RPMI7951 (cell line): ENCODE results near the gene EGFLAM. TPM values are rescaled to one million over a fixed set of nuclear protein-coding genes. Genes with fewer than 3 reads are reported as not detected.

Experiments
- DNase-seq: peaks from one replicate; pipeline ENCODE4 v3.0.0-alpha.2; 2012; ENCODE audit warnings: low read depth
- total RNA-seq: library from RNA; depleted of rRNA; stranded (reverse); fragments of >200 nt; shearing (Covaris generic); gene quantifications from 2 replicates; pipeline ENCODE4 v1.2.3, GENCODE V29; 2014; rRNA removed

EGFLAM gene
- total RNA-seq, result 0.12 and 1.3 TPM in 2 replicates

DNA sequence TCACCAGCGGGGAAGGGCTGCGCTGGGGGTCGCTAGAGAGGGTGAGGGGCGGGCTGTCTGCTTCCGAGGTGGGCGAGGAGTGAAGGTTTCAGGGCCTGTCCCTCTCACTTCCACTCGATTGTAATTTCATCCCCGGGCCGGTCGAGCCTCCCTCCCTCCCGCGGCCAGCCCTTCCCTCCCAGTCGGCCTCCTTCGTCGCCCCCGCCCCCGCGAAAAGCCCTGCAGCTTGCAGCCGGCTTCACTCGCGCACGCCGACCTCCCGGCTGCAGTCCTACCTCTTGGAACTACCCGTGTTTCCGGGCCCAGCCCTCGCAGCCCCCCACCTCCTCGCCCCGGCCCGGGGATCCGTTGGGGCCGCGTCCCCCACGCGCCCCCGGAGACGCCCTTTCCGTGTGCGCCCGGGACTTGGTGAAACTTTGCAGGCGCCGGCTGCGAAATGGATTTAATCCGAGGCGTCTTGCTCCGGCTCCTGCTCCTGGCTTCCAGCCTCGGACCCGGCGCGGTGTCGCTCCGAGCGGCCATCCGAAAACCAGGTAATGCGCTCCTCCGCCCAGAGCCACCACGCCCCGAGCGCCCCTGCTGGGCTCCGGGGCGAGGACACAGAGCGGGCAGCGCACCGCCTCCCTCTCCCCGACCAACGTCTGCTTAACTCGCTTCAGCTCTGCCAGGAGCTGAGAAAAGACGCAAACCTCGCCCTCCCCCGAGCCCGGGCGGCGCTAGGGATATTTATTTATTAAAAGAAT is at the start of gene EGFLAM:
Gene EGFLAM, plus strand, starts transcription at position 241 of the 743 bp plus-strand sequence. Its CDS starts 196 bp downstream, at position 437.
- no peak for DNase-seq

DNA sequence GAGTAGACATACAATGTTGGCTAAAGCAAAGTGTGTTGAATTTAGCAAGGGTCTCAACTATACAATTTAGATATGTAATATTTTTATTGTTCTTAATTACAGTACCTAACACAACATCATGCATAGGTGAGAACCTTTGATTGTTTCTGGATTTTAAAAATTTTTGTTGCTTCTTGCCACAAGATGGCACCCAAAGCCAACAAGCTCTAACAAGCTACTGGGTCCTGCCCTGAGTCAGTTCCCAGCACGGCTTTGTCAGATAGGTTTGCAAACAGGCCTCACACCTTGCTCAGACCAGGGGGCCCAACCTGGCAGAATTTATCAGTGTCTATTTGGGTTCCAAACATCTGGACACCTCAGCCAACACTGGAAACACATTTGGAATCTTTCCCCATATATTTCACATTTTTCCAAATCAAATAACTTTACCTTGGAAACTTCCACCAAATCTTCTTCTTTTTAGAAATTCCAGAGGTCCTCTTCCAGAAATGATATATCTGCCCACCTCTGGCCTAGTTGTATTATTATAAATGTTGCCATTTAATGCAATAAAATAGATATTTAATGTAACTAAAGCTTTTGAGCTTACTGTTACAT is 49.5 kb upstream of the EGFLAM start:
- peak; percentile 24 for DNase-seq

DNA sequence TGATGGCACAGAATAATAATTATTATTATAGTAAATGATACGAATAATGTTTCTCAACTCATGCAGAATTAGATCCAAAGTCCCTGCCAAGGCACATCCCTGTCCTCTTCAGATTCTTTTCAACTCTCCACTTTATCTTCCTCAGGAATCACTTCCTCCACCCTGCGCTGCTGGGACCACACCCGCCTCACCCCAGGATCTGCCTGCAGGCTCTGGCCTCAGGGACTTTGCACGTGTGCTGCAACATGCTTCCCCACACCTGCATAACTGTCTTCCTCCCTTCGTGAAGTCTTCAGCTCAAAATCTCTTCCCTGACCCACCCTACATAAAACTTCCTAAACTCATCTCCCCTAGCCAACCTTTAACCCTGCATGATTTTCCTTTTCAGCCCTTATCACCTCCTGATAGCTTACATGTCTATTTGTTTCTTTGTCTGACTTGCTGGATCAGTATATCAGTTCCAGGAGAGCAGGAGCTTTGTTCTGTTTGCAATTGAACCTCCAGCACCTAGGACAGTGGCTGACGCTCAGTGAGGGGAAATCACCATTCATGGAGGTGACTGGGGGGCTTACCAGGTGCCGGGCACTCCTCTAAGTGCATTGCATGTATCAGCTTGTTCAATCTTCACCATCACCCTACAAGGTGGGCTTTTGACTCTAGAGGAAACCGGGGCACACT is 47.5 kb upstream of the EGFLAM start:
- no peak for DNase-seq

DNA sequence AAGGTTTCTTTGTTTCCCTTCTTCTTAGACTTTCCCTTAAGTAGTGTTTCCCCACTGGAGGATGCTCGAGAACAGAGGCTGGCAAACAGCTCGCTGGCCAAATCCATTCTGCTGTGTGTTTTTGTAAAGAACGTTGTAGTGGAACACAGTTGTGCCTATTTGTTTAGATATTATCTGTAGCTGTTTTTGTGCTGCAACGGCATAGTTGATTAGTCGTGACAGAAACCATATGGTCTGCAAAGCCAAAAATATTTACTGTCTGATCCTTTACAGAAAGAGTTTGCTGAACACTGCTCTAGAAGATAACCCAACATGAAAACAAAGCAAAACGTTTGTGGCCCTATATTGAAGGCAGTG is 47.0 kb upstream of the EGFLAM start:
- DNase-seq, result no peak

DNA sequence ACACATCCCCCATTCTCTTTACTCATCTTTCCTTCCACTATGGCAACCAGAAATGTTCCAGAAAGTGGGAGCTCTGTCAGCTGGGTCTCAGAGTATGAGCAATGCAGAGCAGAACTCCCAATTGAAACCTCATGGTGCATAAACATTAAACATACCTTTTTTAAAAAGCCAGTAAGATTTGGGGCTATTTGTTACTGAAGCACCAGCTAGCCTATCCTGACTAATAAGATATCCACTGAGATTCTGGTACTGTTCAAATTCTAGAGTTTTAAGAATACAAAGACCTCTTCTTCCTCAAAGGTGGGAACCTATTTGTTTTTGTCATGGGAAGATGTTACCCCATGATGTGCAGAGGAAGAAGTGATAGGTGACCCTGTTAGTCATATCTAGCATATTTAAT is 46.1 kb upstream of the EGFLAM start:
- DNase-seq, result no peak

DNA sequence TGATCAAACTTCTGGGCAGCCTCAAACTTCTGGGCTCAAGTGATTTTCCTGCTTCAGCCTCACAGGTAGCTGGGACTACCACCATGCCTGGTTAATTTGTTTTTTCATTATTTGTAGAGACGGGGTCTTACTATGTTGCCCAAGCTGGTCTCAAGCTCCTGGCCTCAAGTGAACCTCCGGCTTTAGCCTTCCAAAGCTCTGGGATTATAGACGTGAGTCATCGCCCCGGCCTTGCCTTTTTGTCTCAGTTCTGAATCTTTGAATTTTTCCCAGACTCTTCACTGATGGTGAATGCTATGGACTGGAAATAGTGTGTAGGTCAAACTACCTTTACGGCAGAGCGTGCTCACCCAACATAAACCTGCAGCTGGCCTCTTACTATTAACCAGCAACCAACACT is 32.3 kb upstream of the EGFLAM start:
- no peak for DNase-seq

DNA sequence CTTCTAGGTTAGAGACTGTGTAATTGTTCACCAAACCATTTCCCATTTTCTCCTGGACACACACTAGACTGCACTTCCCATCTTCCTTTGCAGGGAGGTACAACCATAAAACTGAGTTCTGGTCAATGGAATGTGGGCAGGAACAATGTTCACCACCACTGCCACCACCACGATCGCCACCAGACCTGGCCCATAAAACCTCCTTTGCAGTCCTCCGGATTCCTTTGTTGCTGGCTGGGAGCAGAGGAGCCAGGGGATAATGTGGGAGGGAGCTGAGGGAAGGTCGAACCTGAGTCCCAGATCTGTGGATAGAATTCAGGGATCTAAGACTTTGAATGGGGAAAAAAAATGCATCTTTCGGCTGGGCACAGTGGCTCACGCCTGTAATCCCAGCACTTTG is 29.4 kb upstream of the EGFLAM start:
- no peak for DNase-seq

DNA sequence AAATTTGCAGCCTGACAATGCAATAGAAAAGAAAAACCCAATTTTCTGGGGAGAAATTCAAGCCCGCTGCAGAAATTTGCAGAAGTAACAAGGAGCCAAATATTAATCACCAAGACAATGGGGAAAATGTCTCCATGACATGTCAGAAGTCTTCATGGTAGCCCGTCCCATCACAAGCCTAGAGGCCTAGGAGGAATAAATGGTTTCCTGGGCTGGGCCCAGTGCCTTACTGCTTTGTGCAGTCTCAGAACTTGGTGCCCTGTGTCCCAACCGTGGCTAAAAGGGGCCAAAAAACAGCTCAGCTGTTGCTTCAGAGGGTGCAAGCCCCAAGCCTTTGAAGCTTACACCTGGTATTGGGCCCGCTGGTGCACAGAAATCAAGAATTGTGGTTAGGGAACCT is 23.6 kb upstream of the EGFLAM start:
- DNase-seq, result no peak

DNA sequence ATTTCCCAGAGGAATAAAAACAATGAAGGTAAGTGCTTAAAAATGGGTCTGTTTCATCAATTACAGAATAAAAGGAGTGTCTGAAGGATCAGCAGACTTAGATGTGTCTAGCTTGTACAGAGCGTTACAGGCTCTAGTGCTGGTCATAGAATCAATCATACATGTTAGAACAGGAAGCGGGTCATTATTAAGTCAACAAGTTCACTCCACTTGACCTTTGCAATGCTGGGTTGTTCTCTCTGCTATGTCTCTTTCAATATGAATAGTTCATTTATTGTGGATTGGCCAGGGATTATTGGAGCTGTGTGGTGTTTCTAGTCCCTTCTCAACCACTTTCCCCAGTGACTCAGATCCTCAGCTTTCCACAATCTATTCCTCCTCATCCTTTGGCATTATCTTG is 20.7 kb upstream of the EGFLAM start:
- no peak for DNase-seq

DNA sequence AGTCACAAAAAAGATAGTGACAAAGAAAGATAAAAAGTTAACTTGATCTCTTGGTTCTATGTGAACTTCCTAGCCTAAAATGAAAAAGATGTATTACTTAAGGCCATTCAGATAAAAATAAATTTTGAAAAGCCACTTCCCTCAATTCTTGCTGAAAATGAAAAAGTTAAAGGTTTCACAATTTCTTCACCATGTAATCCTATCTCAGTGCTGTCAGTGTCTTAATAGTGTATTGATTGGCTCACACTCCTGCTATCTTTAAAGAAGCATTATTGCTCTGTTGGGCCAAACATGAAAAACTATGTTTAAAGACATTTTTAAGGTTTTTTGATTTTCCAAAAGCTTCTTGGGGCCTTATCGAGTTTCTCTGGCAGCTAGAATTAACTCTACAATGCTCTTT is 18.1 kb upstream of the EGFLAM start:
- no peak for DNase-seq

DNA sequence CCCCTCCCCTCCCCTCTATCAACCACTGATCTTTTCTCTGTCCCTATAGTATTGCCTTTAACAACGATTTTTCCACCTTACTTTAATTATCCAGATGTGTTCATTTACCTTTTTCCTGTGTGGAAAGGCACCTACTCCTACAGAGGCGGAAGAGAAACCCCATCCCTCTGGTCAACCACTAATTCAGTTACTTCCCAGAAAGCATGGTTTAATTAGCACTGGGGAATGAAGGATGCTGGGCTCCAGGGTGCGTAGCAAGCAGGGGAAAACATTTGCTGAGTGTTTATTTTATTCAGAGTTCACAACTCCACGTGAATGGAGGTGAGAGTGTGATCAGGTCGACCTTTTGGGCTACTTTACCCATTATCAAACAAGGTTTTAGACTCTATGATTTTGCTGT is 16.7 kb upstream of the EGFLAM start:
- no peak for DNase-seq

DNA sequence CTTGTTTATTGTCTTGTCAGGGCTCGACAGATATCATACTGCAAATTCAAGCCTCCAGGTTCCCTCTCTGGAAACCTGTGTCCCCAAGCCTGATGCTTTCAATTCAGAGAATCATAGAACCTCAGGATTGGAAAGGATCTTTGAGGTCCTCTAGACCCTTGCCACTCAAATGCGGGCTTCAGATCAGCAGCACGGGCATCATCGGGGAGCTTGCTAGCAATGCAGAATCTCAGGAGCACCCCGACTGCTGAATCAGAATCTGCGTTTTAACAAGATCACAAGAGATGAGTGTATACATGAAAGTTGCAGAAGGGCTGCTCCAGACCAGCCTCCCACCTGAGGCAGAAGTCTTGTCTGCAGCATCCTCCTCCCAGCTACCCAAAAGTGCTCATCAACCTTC is 13.1 kb upstream of the EGFLAM start:
- no peak for DNase-seq

DNA sequence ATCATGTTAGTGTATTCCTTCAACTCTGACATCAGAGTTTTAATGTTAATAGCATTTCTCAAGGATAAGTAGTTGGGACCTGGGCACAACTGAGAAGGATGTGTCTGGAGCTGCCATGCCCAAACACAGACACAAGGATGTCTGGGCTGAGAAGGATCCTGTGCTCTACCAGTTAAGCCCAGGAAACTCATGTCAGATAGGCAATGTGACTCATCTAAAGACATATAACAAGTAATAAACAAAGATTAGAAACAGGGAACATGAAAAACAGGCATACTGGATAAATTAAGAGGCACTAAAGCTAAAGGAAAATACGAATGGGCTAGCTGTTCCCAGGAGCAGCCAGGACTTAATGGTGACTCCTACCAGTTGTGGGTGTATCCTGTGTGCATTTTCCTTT is 9.1 kb upstream of the EGFLAM start:
- DNase-seq, result peak; percentile 6

DNA sequence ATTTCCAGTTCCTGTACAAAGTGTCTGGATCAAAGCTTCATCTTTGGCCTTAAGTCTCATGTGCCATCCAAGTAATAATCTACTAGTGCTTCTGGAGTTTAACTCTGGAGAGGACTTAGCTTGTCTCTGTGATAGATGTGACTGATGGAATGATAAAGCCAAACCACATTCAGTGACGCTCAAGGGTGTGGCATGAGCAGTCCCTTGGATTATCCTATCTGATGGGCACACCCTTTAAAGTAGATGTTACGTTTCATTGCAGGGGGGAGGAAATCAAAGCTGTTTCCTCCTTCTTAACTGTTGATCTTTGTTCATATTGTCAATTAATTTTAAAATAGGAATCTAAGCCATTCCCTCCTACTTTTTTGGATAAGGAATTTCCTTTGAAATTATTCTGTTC is 8.5 kb upstream of the EGFLAM start:
- DNase-seq, result peak; percentile 15

DNA sequence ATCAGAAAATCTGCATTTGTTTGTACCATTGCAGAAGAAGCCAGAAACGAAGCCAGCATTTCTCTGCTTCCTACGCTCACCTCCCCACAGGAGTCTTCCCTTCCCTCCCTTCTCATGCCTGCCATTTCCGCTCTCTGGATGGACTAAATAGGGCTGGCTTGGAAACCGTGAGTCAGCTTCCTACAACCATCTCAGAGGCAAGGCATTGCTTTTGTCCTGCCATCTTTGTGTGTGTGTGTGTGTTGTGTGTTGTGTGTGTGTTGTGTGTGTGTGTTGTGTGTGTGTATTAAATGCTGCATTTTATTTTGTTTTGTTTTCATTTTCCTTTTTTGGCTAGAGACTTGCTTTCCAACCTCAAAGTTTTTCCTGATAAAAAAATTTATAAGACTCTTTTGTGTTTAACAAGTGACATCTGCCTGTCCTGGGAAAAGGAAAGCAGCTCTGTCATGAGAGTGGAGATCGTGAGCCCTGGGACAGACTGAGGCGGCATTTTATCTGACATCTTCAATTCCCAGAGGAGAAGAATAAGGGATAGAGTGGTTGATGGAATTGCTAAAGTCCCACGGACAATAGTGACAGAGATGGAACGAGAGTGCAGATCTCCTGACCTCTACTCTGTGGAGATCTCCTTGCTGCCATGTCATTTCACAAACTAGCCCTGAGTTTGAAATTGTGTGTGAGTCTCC is 7.5 kb upstream of the EGFLAM start:
- peak; percentile 44 for DNase-seq

DNA sequence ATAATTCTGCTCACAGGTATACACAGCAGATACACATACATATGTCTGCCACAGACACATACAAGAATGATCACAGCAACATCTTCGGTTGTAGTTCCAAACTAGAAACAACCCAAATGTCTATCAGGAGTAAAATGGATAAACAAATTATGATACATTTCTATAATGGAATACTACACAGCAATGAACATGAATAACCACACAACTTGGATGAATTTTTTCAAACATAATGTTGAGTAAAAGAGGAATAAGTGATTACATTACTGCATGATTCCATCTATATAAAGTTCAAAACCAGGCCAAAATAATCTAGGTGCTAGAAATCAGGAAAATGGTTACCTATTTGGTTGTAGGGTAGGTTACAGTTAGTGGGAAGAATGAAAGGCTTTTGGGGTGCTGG is 4.6 kb upstream of the EGFLAM start:
- DNase-seq, result no peak

DNA sequence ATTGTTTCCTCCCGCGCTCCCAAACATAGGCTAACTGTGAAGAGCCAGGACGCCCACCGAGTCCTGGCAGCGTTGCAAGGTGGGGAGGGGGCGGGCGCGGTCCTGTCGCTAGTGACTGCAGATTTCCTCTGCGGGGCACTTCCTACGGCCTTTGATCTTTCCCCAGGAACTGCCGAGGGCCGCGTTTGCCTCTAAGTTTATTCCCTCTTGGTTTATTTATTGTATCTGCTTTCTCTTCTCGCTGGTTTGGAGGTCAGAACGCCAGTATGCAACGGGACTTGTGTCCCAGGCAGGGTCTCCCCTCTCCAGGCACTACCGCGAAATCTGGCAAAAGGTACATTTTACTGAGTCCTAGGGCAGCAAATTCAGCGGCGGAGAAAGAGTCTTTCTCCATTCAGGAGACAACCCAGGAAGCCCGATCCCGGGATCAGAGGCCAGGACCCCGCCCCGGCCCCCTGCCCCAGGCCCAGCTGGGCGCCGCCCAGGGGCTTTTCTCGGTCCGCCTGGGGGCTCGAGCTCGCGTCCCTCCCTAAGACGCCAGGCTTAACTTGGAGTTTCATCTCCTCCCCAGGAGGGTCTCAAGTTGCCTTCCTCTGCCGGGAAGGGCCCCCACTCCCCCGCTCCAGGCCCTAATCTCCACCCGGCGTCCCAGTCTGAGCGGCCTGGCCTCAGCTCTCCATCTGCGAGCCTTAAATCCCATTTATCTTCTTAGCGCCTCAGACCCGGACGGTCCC is 884 bp upstream of the EGFLAM start:
- DNase-seq, result no peak

DNA sequence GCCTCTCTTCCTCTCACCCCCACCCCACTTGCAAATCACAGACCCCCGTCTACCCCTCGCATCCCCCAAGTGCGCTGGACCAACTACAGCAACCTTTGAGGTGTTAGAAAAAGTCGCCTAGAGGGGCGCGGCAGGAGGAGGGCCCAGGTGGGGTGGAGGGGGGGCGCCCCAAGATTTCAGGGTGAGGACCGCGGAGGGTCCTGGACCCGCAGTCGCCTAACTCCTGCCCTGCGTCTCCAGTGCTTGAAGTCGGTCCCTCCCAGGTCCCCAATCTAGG is 379 bp upstream of the EGFLAM start:
- DNase-seq, result no peak

DNA sequence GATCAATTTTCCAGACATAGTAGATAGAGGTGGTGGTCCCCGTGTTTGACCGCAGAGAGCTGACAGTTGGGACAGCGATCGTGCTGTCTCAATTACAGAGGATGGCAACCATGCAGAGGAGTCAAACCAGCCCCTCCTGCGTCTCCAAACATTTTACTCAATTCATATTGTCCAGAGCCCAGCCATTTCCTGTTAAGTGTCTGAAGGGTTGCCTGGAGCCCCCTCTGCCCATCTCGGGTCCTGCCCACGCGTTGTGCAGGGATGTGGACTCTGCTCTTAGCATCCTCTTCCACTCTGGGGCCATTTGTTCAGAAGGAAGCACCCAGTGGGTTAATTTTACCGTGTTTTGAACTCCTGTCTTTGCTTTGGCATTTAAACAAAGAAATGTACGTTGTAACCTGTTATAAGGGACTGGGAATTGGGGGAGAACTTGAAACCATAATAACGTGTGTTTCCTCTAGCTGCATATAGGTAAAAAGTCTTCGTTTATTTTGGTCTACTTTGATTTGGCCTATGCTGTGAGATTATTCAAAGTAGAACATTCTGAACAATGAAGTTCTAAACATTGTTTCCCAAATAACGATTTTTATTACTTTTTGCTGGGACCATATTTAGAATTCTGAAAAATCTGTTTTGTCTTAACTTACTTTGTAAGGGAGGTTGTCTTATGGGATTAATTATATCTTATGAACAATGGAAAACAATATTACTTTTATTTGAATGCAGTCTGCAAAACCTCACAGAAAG is 876 bp downstream of the EGFLAM start:
- DNase-seq, result no peak

DNA sequence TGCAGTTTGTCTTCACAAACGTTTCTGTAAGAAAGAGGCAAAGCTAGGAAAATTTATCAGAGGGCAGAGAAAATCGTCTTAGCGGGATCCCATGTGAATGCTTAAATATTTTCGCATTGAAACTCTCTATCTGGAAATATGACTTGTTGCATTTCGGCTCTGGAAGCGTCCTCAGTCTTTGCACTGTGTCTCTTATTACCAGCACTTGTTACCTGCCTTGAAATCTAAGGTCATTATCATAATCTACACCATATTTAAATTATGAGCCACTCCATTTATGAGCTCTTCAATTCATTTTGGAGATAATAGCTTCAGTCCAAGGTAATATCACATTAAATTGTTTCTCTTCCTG is 1.4 kb downstream of the EGFLAM start:
- no peak for DNase-seq

DNA sequence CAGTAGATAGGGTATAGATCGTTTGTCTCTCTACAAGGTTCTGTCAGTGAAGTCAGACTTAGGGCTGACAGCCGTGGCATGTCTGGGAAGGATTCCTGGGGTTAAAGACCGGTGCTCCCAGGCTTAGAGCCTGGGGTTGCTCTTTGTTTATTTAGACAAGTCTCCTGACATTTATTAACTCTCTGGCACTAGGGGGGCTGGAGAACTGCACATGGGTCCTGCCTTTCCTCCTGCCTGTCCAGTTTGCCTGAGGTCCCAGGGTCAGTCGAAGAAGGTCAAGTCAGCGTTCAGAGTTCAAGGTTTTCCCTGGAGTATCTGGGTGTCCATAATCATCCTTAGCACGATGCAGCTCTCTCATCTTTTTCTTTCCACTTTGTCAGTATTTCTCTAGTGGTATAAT is 5.6 kb downstream of the EGFLAM start:
- no peak for DNase-seq
